Spinal cord (tissue), 10 donors: ENCODE data around the gene CXXC1. TPM values are rescaled to one million over a fixed set of nuclear protein-coding genes. Genes with fewer than 3 reads are reported as not detected.

Experiments
- DNase-seq, 6 donors: peaks; one replicate each; pipeline versions ENCODE4 v3.0.0 to v3.0.0-alpha.2; 2013 to 2015; ENCODE audit warnings: low spot score in 6 of 6, low read depth in 4 of 6
- H3K27ac ChIP-seq: one replicate; pipeline ENCODE4 v1.5.1; 2013; ENCODE audit warnings: low read depth, low read length, control low read depth
- H3K27me3 ChIP-seq: one replicate; pipeline ENCODE4 v1.6.1; 2013; ENCODE audit warnings: low read length; ENCODE audit not compliant: control insufficient read depth, insufficient read depth
- H3K36me3 ChIP-seq: one replicate; pipeline ENCODE4 v1.6.1; 2013; ENCODE audit warnings: low read length; ENCODE audit not compliant: control insufficient read depth, insufficient read depth
- H3K4me1 ChIP-seq: one replicate; pipeline ENCODE4 v1.6.1; 2013; ENCODE audit warnings: low read length; ENCODE audit not compliant: control insufficient read depth, insufficient read depth
- H3K4me3 ChIP-seq: one replicate; pipeline ENCODE4 v1.5.1; 2013; ENCODE audit warnings: low read depth, low read length, control low read depth
- H3K9me3 ChIP-seq: one replicate; pipeline ENCODE4 v1.6.1; 2013; ENCODE audit warnings: low read length; ENCODE audit not compliant: control insufficient read depth, insufficient read depth
- WGBS: methylation state at CpG from one replicate; pipeline ENCODE4 v1.1.5; 2013; ENCODE audit warnings: missing lambda C conversion rate; ENCODE audit not compliant: insufficient coverage; 5-methylcytosine and 5-hydroxymethylcytosine counted together
- long read RNA-seq, 4 donors: transcript quantifications; one replicate each; lab custom pipeline, GENCODE V29; 2026
- polyA plus RNA-seq, 2 donors: library from polyadenylated mRNA; unstranded; fragments of 120-200 nt; gene quantifications; one replicate each; pipeline ENCODE4 v1.2.1, GENCODE V29; 2013; ENCODE audit not compliant: insufficient read length in 2 of 2
- total RNA-seq, 2 donors: library from RNA; depleted of rRNA in 1 of 2; stranded (reverse); fragments of 120-200 nt in 1 of 2; fragments of >200 nt in 1 of 2; gene quantifications; one replicate each; pipeline versions ENCODE4 v1.2.3 to v1.2.4, GENCODE V29; 2013 to 2014
- donor health status: healthy.

The CXXC1 gene
- total RNA-seq (10 to 100 TPM; 31.2 to 33.8 TPM), polyA plus RNA-seq (10 to 100 TPM; 76.4 to 97.5 TPM)
- long read RNA-seq, donor 1, transcript CXXC1-201 (15 exons, 2,936 nt), result minor isoform, 5 of 55 reads
- long read RNA-seq, donor 1, transcript CXXC1-208 (3 exons, 476 nt), result minor isoform, 6 of 55 reads
- long read RNA-seq, donor 1, transcript CXXC1-209 (2 exons, 802 nt), result major isoform, 37 of 55 reads
- long read RNA-seq, donor 1, partial matches to known transcripts, result 5 of 55 reads
- long read RNA-seq, donor 1, other reads (novel, unspliced or antisense), result 0 of 55 reads
- long read RNA-seq, donor 2, transcript CXXC1-209 (2 exons, 802 nt), result major isoform, 9 of 14 reads
- long read RNA-seq, donor 2, partial matches to known transcripts, result 0 of 14 reads
- long read RNA-seq, donor 2, other reads (novel, unspliced or antisense), result 0 of 14 reads
- long read RNA-seq, donor 3, transcript CXXC1-209 (2 exons, 802 nt), result major isoform, 5 of 10 reads
- long read RNA-seq, donor 3, partial matches to known transcripts, result 0 of 10 reads
- long read RNA-seq, donor 3, other reads (novel, unspliced or antisense), result 0 of 10 reads
- long read RNA-seq, donor 4, transcript CXXC1-209 (2 exons, 802 nt), result major isoform, 22 of 28 reads
- long read RNA-seq, donor 4, transcript CXXC1-201 (15 exons, 2,936 nt), result minor isoform, 5 of 28 reads
- long read RNA-seq, donor 4, partial matches to known transcripts, result 0 of 28 reads
- long read RNA-seq, donor 4, other reads (novel, unspliced or antisense), result 0 of 28 reads

GRCh38 chr18:50287441-50288347 lies at the start of gene CXXC1:
TSS of gene CXXC1 (minus strand) at chr18:50287692. CDS start at chr18:50287589, 103 bp downstream.
- Histone ChIP-seq H3K4me1 (peaks cover 25% of the 10 kb centered on the region), H3K4me3 (peak within 1 kb of the TSS; percentile 94), H3K36me3 (peaks cover 39% of the 10 kb centered on the region), H3K27me3 (no peaks in the 10 kb centered on the region), H3K27ac (peak within 1 kb of the TSS; percentile 87), H3K9me3 (no peaks in the 10 kb centered on the region)
- under 1% methylated on average over 73 of the region's 76 CpGs for WGBS
- DNase-seq, result peak; percentile 96 to 100 (median 100)

- H3K36me3 ChIP-seq, result no peaks in the 10 kb centered on the region
- DNase-seq, result no peak
These were observed 47.2 kb upstream of the CXXC1 start for GRCh38 chr18:50334546-50335152.

GRCh38 chr18:50331691-50332090 lies 44.2 kb upstream of the CXXC1 start:
- no peak for DNase-seq
- WGBS, result 88% methylated on average over 1 of the region's 1 CpG
- Histone ChIP-seq H3K9me3 (no peaks in the 10 kb centered on the region), H3K27me3 (no peaks in the 10 kb centered on the region), H3K4me1 (no peaks in the 10 kb centered on the region), H3K4me3 (no peak overlapping the region), H3K27ac (no peak overlapping the region), H3K36me3 (no peaks in the 10 kb centered on the region)

More at GRCh38 chr18:50334546-50335152, 47.2 kb upstream of the CXXC1 start:
- Histone ChIP-seq H3K27me3 (no peaks in the 10 kb centered on the region), H3K9me3 (no peaks in the 10 kb centered on the region), H3K4me3 (no peak overlapping the region), H3K4me1 (no peaks in the 10 kb centered on the region), H3K27ac (no peak overlapping the region)
- WGBS, result 100% methylated on average over 1 of the region's 7 CpGs

- no peak overlapping the region for H3K4me3 ChIP-seq
- no peak overlapping the region for H3K27ac ChIP-seq
- H3K9me3 ChIP-seq, result no peaks in the 10 kb centered on the region
- H3K36me3 ChIP-seq, result no peaks in the 10 kb centered on the region
- no peaks in the 10 kb centered on the region for H3K27me3 ChIP-seq
- DNase-seq, result no peak
- H3K4me1 ChIP-seq, result no peaks in the 10 kb centered on the region
These were observed 42.7 kb upstream of the CXXC1 start for GRCh38 chr18:50330176-50330575.

GRCh38 chr18:50327983-50328382 lies 40.5 kb upstream of the CXXC1 start:
- WGBS, result no CpG with 5 or more reads among the region's 3 CpGs
- no peaks in the 10 kb centered on the region for H3K9me3 ChIP-seq

GRCh38 chr18:50320719-50321118 lies 33.2 kb upstream of the CXXC1 start:
- Histone ChIP-seq H3K27ac (no peak overlapping the region), H3K27me3 (no peaks in the 10 kb centered on the region), H3K4me3 (no peak overlapping the region), H3K9me3 (no peaks in the 10 kb centered on the region), H3K36me3 (no peaks in the 10 kb centered on the region), H3K4me1 (no peaks in the 10 kb centered on the region)
- WGBS, result 29% methylated on average over 2 of the region's 5 CpGs
- no peak for DNase-seq

More at GRCh38 chr18:50327983-50328382, 40.5 kb upstream of the CXXC1 start:
- Histone ChIP-seq H3K4me1 (no peaks in the 10 kb centered on the region), H3K4me3 (no peak overlapping the region), H3K27ac (no peak overlapping the region), H3K27me3 (no peaks in the 10 kb centered on the region), H3K36me3 (no peaks in the 10 kb centered on the region)
- DNase-seq, result no peak

- Histone ChIP-seq H3K4me3 (no peak overlapping the region), H3K36me3 (no peaks in the 10 kb centered on the region), H3K4me1 (no peaks in the 10 kb centered on the region), H3K27ac (no peak overlapping the region), H3K27me3 (no peaks in the 10 kb centered on the region), H3K9me3 (no peaks in the 10 kb centered on the region)
- WGBS, result 40% methylated on average over 1 of the region's 5 CpGs
- DNase-seq, result no peak
These were observed 27.8 kb upstream of the CXXC1 start for GRCh38 chr18:50315100-50315871.

GRCh38 chr18:50313873-50314460 lies 26.5 kb upstream of the CXXC1 start:
- Histone ChIP-seq H3K27ac (no peak overlapping the region), H3K9me3 (no peaks in the 10 kb centered on the region), H3K4me1 (no peaks in the 10 kb centered on the region), H3K4me3 (no peak overlapping the region), H3K36me3 (no peaks in the 10 kb centered on the region), H3K27me3 (no peaks in the 10 kb centered on the region)
- WGBS, result no CpG with 5 or more reads among the region's 2 CpGs
- DNase-seq, result no peak
